IMR-90 (cell line): ENCODE measurements around the gene MAGI3. TPM values are rescaled to one million over a fixed set of nuclear protein-coding genes. Genes with fewer than 3 reads are reported as not detected.

Experiments
- ATAC-seq: fragments of 200-7000 bp; cut with Tn5 transposase; 2 replicates; pipeline ENCODE4 v1.9.1; 2020; ENCODE audit warnings: low read depth, mild to moderate bottlenecking, moderate library complexity
- BruUV-seq: library from RNA; stranded (reverse); fragments of 400-500 nt; replicated peaks from 2 replicates; lab custom pipeline; 2021; lab: Mats Ljungman, UMichigan
- CTCF ChIA-PET: fragments of 300-600 bp; formaldehyde crosslinking; extraction: SDS; loops from one replicate; lab custom pipeline; 2021; ENCODE audit warnings: antibody characterized with exemption; lab: Yijun Ruan, JAX
- POLR2A ChIA-PET: fragments of 300-600 bp; sonication (Branson Sonifier 250); formaldehyde crosslinking; loops from one replicate; lab custom pipeline; 2022; ENCODE audit warnings: antibody characterized with exemption; ENCODE audit not compliant: unreplicated experiment; lab: Charles Lee
- DNase-seq: peaks from one replicate; pipeline ENCODE4 v3.0.0; 2013
- H2AFZ ChIP-seq: replicated peaks from 2 replicates; pipeline ENCODE3; 2013; ENCODE audit warnings: low read length, mild to moderate bottlenecking; ENCODE audit not compliant: poor library complexity
- H2AK5ac ChIP-seq: 2 replicates; pipeline ENCODE4 v1.6.1; 2013; ENCODE audit warnings: low read depth, low read length, inconsistent platforms
- H2AK9ac ChIP-seq: replicated peaks from 2 replicates; pipeline ENCODE3; 2013; ENCODE audit warnings: mild to moderate bottlenecking, low read depth, low read length, moderate library complexity; ENCODE audit not compliant: poor library complexity
- H2BK120ac ChIP-seq: 2 replicates; pipeline ENCODE4 v1.6.1; 2013; ENCODE audit warnings: low read depth, low read length, inconsistent platforms
- H2BK15ac ChIP-seq: 3 replicates; pipeline ENCODE4 v1.6.1; 2013; ENCODE audit warnings: low read depth, low read length, inconsistent platforms
- H2BK20ac ChIP-seq: 2 replicates; pipeline ENCODE4 v1.6.1; 2013; ENCODE audit warnings: low read depth, mild to moderate bottlenecking, inconsistent platforms, low read length, moderate library complexity
- H2BK5ac ChIP-seq: 2 replicates; pipeline ENCODE4 v1.6.1; 2013; ENCODE audit warnings: mild to moderate bottlenecking, low read depth, low read length, inconsistent platforms; ENCODE audit not compliant: poor library complexity, severe bottlenecking
- H3K14ac ChIP-seq: replicated peaks from 2 replicates; pipeline ENCODE4 v1.6.1; 2013; ENCODE audit warnings: low read depth, low read length, inconsistent platforms
- H3K18ac ChIP-seq: 2 replicates; pipeline ENCODE4 v1.6.1; 2013; ENCODE audit warnings: low read depth, low read length, control low read depth
- H3K23ac ChIP-seq: 2 replicates; pipeline ENCODE4 v1.6.1; 2013; ENCODE audit warnings: low read depth, low read length, inconsistent platforms
- H3K27ac ChIP-seq: 2 replicates; pipeline ENCODE4 v1.5.1; 2013; ENCODE audit warnings: mild to moderate bottlenecking, control low read depth, low read length; ENCODE audit not compliant: insufficient read depth
- H3K27me3 ChIP-seq: 2 replicates; pipeline ENCODE4 v1.6.1; 2013; ENCODE audit warnings: low read length; ENCODE audit not compliant: control insufficient read depth, insufficient read depth
- H3K36me3 ChIP-seq: 2 replicates; pipeline ENCODE4 v1.6.1; 2013; ENCODE audit warnings: low read length, mixed read lengths; ENCODE audit not compliant: control insufficient read depth, insufficient read depth
- H3K4ac ChIP-seq: 2 replicates; pipeline ENCODE4 v1.6.1; 2013; ENCODE audit warnings: low read depth, low read length, inconsistent platforms
- H3K4me1 ChIP-seq: 2 replicates; pipeline ENCODE4 v1.6.1; 2013; ENCODE audit warnings: low read length, mixed read lengths; ENCODE audit not compliant: control insufficient read depth, insufficient read depth
- H3K4me2 ChIP-seq: 2 replicates; pipeline ENCODE4 v1.6.1; 2013; ENCODE audit warnings: low read depth, mild to moderate bottlenecking, control low read depth, low read length, moderate library complexity
- H3K4me3 ChIP-seq: 2 replicates; pipeline ENCODE4 v1.5.1; 2013; ENCODE audit warnings: low read depth, mild to moderate bottlenecking, control low read depth, low read length, moderate library complexity; ENCODE audit not compliant: insufficient read depth
- H3K56ac ChIP-seq: 2 replicates; pipeline ENCODE4 v1.6.1; 2013; ENCODE audit warnings: low read length, inconsistent platforms; ENCODE audit not compliant: insufficient read depth; ENCODE audit errors: extremely low read depth
- H3K79me1 ChIP-seq, 2 experiments: 2 replicates each; pipeline ENCODE4 v1.6.1; 2013; ENCODE audit warnings: low read length in 2 of 2, inconsistent platforms in 1 of 2, low read depth in 1 of 2
- H3K9ac ChIP-seq: 2 replicates; pipeline ENCODE4 v1.6.1; 2013; ENCODE audit warnings: low read depth, low read length, control low read depth
- H3K9me1 ChIP-seq: 2 replicates; pipeline ENCODE4 v1.6.1; 2013; ENCODE audit warnings: low read length, inconsistent platforms; ENCODE audit not compliant: insufficient read depth
- H3K9me3 ChIP-seq: 2 replicates; pipeline ENCODE4 v1.6.1; 2013; ENCODE audit warnings: low read length; ENCODE audit not compliant: control insufficient read depth, insufficient read depth
- H4K20me1 ChIP-seq: 2 replicates; pipeline ENCODE4 v1.6.1; 2013; ENCODE audit warnings: low read length, inconsistent platforms; ENCODE audit not compliant: insufficient read depth
- H4K5ac ChIP-seq: 2 replicates; pipeline ENCODE4 v1.6.1; 2013; ENCODE audit warnings: mild to moderate bottlenecking, low read depth, low read length, control low read depth
- H4K8ac ChIP-seq, 2 experiments: 2 replicates each; pipeline ENCODE4 v1.6.1; 2013; ENCODE audit warnings: low read depth in 2 of 2, low read length in 2 of 2, control low read depth in 1 of 2, inconsistent platforms in 1 of 2
- H4K91ac ChIP-seq: 2 replicates; pipeline ENCODE4 v1.6.1; 2013; ENCODE audit warnings: low read depth, low read length, inconsistent platforms; ENCODE audit not compliant: insufficient read depth
- BHLHE40 ChIP-seq: fragments of 150-350 bp; IDR thresholded peaks from 2 replicates; pipeline ENCODE4 v1.6.1; 2016; ENCODE audit warnings: mild to moderate bottlenecking, low read depth, low read length
- CEBPB ChIP-seq: IDR thresholded peaks from 2 replicates; pipeline ENCODE4 v1.6.1; 2012; ENCODE audit warnings: low read depth, low read length, improper control_type of control experiment
- CHD1 ChIP-seq: IDR thresholded peaks from 2 replicates; pipeline ENCODE4 v1.6.1; 2012; ENCODE audit warnings: low read depth, low read length, improper control_type of control experiment
- CTCF ChIP-seq: conservative IDR thresholded peaks from 2 replicates; pipeline ENCODE4 v1.5.1; 2012; ENCODE audit warnings: mild to moderate bottlenecking, low read depth, low read length, improper control_type of control experiment
- ELK1 ChIP-seq: fragments of 150-350 bp; IDR thresholded peaks from 2 replicates; pipeline ENCODE4 v1.6.1; 2016; ENCODE audit warnings: low read depth, mild to moderate bottlenecking, low read length, moderate library complexity, borderline replicate concordance
- FOS ChIP-seq: fragments of 150-350 bp; IDR thresholded peaks from 2 replicates; pipeline ENCODE4 v1.6.1; 2016; ENCODE audit warnings: low read depth, low read length
- MAFK ChIP-seq: IDR thresholded peaks from 2 replicates; pipeline ENCODE4 v1.6.1; 2012; ENCODE audit warnings: low read depth, low read length, improper control_type of control experiment
- MAZ ChIP-seq: IDR thresholded peaks from 2 replicates; pipeline ENCODE4 v1.6.1; 2012; ENCODE audit warnings: low read depth, mild to moderate bottlenecking, low read length, improper control_type of control experiment, moderate library complexity, borderline replicate concordance
- MXI1 ChIP-seq: IDR thresholded peaks from 2 replicates; pipeline ENCODE4 v1.6.1; 2012; ENCODE audit warnings: low read depth, mild to moderate bottlenecking, low read length, moderate library complexity, borderline replicate concordance
- NFE2L2 ChIP-seq: fragments of 150-350 bp; IDR thresholded peaks from 2 replicates; pipeline ENCODE4 v1.6.1; 2016; ENCODE audit warnings: low read depth, mild to moderate bottlenecking, low read length
- POLR2A ChIP-seq: IDR thresholded peaks from 2 replicates; pipeline ENCODE4 v1.6.1; 2012; ENCODE audit warnings: mild to moderate bottlenecking, low read depth, low read length
- RAD21 ChIP-seq: IDR thresholded peaks from 2 replicates; pipeline ENCODE4 v1.6.1; 2012; ENCODE audit warnings: low read length, improper control_type of control experiment
- RCOR1 ChIP-seq: IDR thresholded peaks from 2 replicates; pipeline ENCODE4 v1.6.1; 2012; ENCODE audit warnings: mild to moderate bottlenecking, low read length, improper control_type of control experiment; ENCODE audit not compliant: insufficient replicate concordance
- RFX5 ChIP-seq: IDR thresholded peaks from 2 replicates; pipeline ENCODE4 v1.8.0; 2012; ENCODE audit warnings: low read depth, mild to moderate bottlenecking, low read length, moderate library complexity
- SMC3 ChIP-seq: fragments of 150-350 bp; IDR thresholded peaks from 2 replicates; pipeline ENCODE4 v1.6.1; 2016; ENCODE audit warnings: low read depth, mild to moderate bottlenecking, antibody characterized with exemption, low read length, moderate library complexity
- dilution Hi-C: fragments of 300-500 bp; cut with HindIII; formaldehyde crosslinking; loops from one replicate; pipeline ENCODE4 v1.14.3; 2018; ENCODE audit warnings: low sequenced_read_pairs; ENCODE audit not compliant: unreplicated experiment
- in situ Hi-C: fragments of 300-500 bp; cut with MboI; formaldehyde crosslinking; loops from 3 replicates; pipeline ENCODE4 v1.14.3; 2019; ENCODE audit warnings: low sequenced_read_pairs, inconsistent platforms, mixed read lengths
- intact Hi-C: fragments of 100-400 bp; cut with micrococcal nuclease; formaldehyde crosslinking; loops from 2 replicates; pipeline ENCODE4 v1.10.0; 2022
- polyA plus RNA-seq, 3 experiments: library from polyadenylated mRNA; depleted of rRNA; stranded (reverse); fragments of >200 nt; gene quantifications; 2 replicates each; pipeline ENCODE4 v1.2.3, GENCODE V29; 2012; ENCODE audit warnings: low replicate concordance in 1 of 3
- total RNA-seq: library from RNA; depleted of rRNA; stranded (reverse); fragments of >200 nt; gene quantifications from 2 replicates; pipeline ENCODE4 v1.2.3, GENCODE V29; 2012
- TF ChIP-seq, protein P1 (sequence below): fragments of 150-350 bp; IDR thresholded peaks from 2 replicates; pipeline ENCODE4 v1.6.1; 2017; ENCODE audit warnings: mild to moderate bottlenecking, antibody characterized with exemption, low read length, low read depth

MAGI3 gene
- total and polyA plus RNA-seq, 2 of the 4 experiments (the other 2 are of a cell fraction), result 2.5 to 8.8 TPM

DNA sequence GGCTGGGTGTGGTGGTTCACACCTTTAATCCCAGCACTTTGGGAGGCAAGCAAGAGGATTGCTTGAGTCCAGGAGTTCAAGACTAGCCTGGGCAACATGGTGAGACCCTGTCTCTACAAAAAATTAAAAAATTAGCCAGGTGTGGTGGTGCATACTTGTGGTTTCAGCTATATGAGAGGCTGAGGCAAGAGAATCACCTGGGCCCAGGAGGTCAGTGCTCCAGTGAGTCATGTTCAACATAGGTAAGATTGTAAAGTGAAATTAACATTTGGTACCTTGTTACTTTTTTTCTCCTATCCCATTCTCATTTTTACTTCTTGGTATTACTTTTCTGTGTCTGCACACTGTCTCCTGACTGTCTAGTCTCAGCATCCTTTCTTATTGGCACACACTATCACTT is 19.0 kb downstream of the MAGI3 start:
- no peak for ATAC-seq
- BruUV-seq, result no TSS peak

More for the DNA sequence above, 19.0 kb downstream of the MAGI3 start:
- H2BK5ac ChIP-seq, result no peak overlapping the region
- ChIA-PET POLR2A (no interaction called here), CTCF (no interaction called here)
- no peak overlapping the region for H4K5ac ChIP-seq
- in situ Hi-C loops, result no loop called here
- H3K9ac ChIP-seq, result no peak overlapping the region
- H3K36me3 ChIP-seq, result no peaks in the 10 kb centered on the region
- no peak for TF ChIP-seq RFX5
- no peak for TF ChIP-seq RCOR1
- TF ChIP-seq CTCF, result no peak
- TF ChIP-seq POLR2A, result no peak
- TF ChIP-seq, protein P1, sequence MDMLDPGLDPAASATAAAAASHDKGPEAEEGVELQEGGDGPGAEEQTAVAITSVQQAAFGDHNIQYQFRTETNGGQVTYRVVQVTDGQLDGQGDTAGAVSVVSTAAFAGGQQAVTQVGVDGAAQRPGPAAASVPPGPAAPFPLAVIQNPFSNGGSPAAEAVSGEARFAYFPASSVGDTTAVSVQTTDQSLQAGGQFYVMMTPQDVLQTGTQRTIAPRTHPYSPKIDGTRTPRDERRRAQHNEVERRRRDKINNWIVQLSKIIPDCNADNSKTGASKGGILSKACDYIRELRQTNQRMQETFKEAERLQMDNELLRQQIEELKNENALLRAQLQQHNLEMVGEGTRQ, result no peak
- no peak for TF ChIP-seq ELK1
- TF ChIP-seq FOS, result no peak
- no peak for TF ChIP-seq CEBPB
- no peak for TF ChIP-seq MAFK
- no peak for TF ChIP-seq CHD1
- TF ChIP-seq BHLHE40, result no peak
- no peak for TF ChIP-seq MAZ
- TF ChIP-seq NFE2L2, result no peak
- TF ChIP-seq MXI1, result no peak
- no peak for TF ChIP-seq RAD21
- no peak for TF ChIP-seq SMC3
- no peak overlapping the region for H3K4me2 ChIP-seq
- DNase-seq, result no peak
- H3K18ac ChIP-seq, result no peak overlapping the region
- dilution Hi-C loops, result no loop called here
- no peaks in the 10 kb centered on the region for H3K27me3 ChIP-seq
- H3K4ac ChIP-seq, result no peak overlapping the region
- no peak overlapping the region for H4K91ac ChIP-seq
- H3K56ac ChIP-seq, result no peak overlapping the region
- H2AK5ac ChIP-seq, result no peak overlapping the region
- no peak overlapping the region for H3K27ac ChIP-seq
- intact Hi-C loops, result no loop called here
- H3K79me1 ChIP-seq, result peaks cover 22 to 33% of the 10 kb centered on the region in 2 experiments; a peak in 3 of 4 replicates
- peaks cover 3% of the 10 kb centered on the region for H3K4me1 ChIP-seq
- no peaks in the 10 kb centered on the region for H4K20me1 ChIP-seq
- H2AK9ac ChIP-seq, result no peak overlapping the region
- no peak overlapping the region for H2AFZ ChIP-seq
- H3K9me3 ChIP-seq, result no peaks in the 10 kb centered on the region
- no peak overlapping the region for H2BK20ac ChIP-seq
- no peak overlapping the region for H2BK120ac ChIP-seq
- no peak overlapping the region for H3K4me3 ChIP-seq
- H4K8ac ChIP-seq, result no peak overlapping the region
- H3K23ac ChIP-seq, result no peak overlapping the region
- 0 out of 2 replicates have a peak, but pooled peaks cover 2% of the 10 kb centered on the region for H3K9me1 ChIP-seq
- no peak overlapping the region for H3K14ac ChIP-seq
- H2BK15ac ChIP-seq, result no peak overlapping the region
